Chondrocyte (in vitro differentiated cells): ENCODE data around the gene ARHGEF11. TPM values are rescaled to one million over a fixed set of nuclear protein-coding genes. Genes with fewer than 3 reads are reported as not detected.

Experiments used
- DNase-seq: peaks from one replicate; pipeline ENCODE4 v3.0.0; 2021; ENCODE audit warnings: mixed read lengths, low spot score
- H3K27ac Mint-ChIP-seq: one replicate; pipeline ENCODE4 v1.8.0; 2021; ENCODE audit warnings: mild to moderate bottlenecking, moderate library complexity, mixed read lengths; ENCODE audit not compliant: unreplicated experiment
- H3K27me3 Mint-ChIP-seq: 2 replicates; pipeline ENCODE4 v1.8.0; 2021; ENCODE audit warnings: low read depth, mixed read lengths
- H3K36me3 Mint-ChIP-seq: 2 replicates; pipeline ENCODE4 v1.8.0; 2021; ENCODE audit warnings: low read depth, mixed read lengths
- H3K4me1 Mint-ChIP-seq: 2 replicates; pipeline ENCODE4 v1.8.0; 2021; ENCODE audit warnings: low read depth, mild to moderate bottlenecking, mixed read lengths
- H3K4me3 Mint-ChIP-seq: one replicate; pipeline ENCODE4 v1.8.0; 2021; ENCODE audit warnings: mild to moderate bottlenecking, moderate library complexity, mixed read lengths; ENCODE audit not compliant: unreplicated experiment
- H3K9me3 Mint-ChIP-seq: 2 replicates; pipeline ENCODE4 v1.8.0; 2021; ENCODE audit warnings: low read depth, mixed read lengths
- total RNA-seq: library from RNA; stranded (reverse); gene quantifications from 3 replicates; pipeline ENCODE4 v1.2.1, GENCODE V29; 2021
- TF ChIP-seq, protein P1 (sequence below): fragments of 200-600 bp; sonication (generic); IDR thresholded peaks from 2 replicates; pipeline ENCODE4 v1.5.0; 2021; ENCODE audit warnings: antibody characterized with exemption, mild to moderate bottlenecking, moderate library complexity

ARHGEF11 gene
- total RNA-seq, 1 donor from 2014 or later: 34.8 TPM

DNA sequence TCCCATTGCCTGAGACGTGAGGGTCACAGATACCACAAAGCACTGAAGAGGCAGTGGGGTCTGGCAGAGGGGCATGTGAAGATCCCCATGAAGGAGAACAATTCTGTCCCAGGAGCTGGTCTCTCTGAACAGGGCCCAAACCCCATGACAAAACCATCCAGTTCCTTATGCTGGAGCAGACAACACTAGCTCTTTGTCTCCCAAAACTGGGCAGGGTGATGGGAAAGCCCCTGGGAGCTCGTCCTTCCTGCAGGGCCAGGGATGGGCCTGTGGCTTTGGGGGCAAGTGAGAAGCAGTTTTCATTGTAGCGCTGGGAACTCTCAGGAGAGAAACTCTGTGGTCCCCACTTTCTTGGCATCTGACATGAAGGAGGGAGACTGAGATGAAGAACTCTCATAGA lies 45.2 kb upstream of the ARHGEF11 start:
- H3K4me3 Mint-ChIP-seq: no peak overlapping the region
- no peak for DNase-seq
- H3K36me3 Mint-ChIP-seq: no peaks in the 10 kb centered on the region
- H3K4me1 Mint-ChIP-seq: peaks cover 10% of the 10 kb centered on the region
- no peaks in the 10 kb centered on the region for H3K9me3 Mint-ChIP-seq
- H3K27me3 Mint-ChIP-seq: no peaks in the 10 kb centered on the region
- TF ChIP-seq, protein P1, sequence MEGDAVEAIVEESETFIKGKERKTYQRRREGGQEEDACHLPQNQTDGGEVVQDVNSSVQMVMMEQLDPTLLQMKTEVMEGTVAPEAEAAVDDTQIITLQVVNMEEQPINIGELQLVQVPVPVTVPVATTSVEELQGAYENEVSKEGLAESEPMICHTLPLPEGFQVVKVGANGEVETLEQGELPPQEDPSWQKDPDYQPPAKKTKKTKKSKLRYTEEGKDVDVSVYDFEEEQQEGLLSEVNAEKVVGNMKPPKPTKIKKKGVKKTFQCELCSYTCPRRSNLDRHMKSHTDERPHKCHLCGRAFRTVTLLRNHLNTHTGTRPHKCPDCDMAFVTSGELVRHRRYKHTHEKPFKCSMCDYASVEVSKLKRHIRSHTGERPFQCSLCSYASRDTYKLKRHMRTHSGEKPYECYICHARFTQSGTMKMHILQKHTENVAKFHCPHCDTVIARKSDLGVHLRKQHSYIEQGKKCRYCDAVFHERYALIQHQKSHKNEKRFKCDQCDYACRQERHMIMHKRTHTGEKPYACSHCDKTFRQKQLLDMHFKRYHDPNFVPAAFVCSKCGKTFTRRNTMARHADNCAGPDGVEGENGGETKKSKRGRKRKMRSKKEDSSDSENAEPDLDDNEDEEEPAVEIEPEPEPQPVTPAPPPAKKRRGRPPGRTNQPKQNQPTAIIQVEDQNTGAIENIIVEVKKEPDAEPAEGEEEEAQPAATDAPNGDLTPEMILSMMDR: no peak
- H3K27ac Mint-ChIP-seq: no peak overlapping the region

DNA sequence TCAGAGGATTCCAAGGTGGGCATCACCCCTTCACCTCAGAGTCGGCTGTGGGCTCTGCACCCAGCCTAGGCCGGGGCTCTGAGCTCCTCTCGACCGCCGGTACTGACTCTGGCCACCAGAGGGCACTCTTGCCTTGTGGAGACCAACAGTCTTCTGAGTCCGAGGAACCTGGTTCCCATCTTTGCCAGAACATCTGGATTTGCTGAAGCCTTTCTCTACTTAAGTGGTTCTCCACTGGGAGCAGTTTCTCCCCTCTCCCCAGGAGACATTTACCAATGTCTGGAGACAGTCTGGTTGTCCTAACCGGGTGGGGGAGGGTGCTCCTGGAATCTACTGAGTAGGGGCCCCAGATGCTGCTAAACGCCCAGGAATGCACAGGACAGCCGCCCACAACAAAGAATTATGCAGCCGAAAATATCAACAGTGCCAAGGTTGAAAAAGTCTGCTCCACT lies 44.7 kb upstream of the ARHGEF11 start:
- TF ChIP-seq, protein P1: peak; percentile 98
- no peaks in the 10 kb centered on the region for H3K9me3 Mint-ChIP-seq
- no peak overlapping the region for H3K27ac Mint-ChIP-seq
- no peaks in the 10 kb centered on the region for H3K27me3 Mint-ChIP-seq
- peaks cover 10% of the 10 kb centered on the region for H3K4me1 Mint-ChIP-seq
- no peaks in the 10 kb centered on the region for H3K36me3 Mint-ChIP-seq
- H3K4me3 Mint-ChIP-seq: no peak overlapping the region
- peak; percentile 94 for DNase-seq

DNA sequence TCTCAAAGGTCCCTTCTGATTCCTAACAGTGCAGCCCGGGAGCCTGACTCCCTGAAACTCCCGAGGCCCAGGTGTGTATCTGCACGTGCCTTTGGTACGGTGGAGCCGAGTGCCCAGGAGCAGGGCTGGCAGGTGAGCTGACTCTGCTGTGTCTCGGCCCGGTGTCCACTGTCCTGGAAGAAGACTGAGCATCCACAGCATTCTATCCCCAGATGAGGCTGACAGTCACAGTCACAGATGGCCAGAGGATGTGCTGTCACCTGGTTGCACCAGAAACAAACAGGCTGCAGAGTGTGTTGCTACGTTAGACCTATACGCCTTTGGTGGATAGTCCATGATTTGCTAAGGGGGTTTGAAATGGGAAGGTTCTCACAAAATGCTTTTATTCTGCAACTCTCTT lies 44.2 kb upstream of the ARHGEF11 start:
- TF ChIP-seq, protein P1: no peak
- H3K9me3 Mint-ChIP-seq: no peaks in the 10 kb centered on the region
- H3K36me3 Mint-ChIP-seq: no peaks in the 10 kb centered on the region
- no peaks in the 10 kb centered on the region for H3K27me3 Mint-ChIP-seq
- H3K4me1 Mint-ChIP-seq: peaks cover 10% of the 10 kb centered on the region
- no peak overlapping the region for H3K27ac Mint-ChIP-seq
- H3K4me3 Mint-ChIP-seq: no peak overlapping the region
- DNase-seq: no peak

DNA sequence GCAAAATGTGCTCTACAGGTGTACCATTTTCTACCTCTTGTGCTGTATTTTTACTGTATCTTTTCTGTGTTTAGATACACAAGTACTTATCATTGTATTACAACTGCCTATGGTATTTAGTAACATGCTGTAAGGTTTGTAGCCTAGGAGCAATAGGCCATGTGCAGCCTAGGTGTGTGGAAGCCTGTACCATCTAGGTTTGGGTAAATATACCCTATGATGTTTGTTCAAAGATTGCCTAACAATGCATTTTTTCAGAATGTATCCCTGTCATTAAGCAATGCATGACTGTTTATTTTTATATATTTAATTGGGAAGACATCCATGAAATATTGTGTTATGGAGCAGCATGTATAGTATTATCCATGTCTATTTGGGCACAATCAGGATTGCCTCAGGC lies 43.1 kb upstream of the ARHGEF11 start:
- Mint-ChIP-seq H3K4me3 (no peak overlapping the region), H3K27ac (no peak overlapping the region)
- TF ChIP-seq, protein P1: no peak

DNA sequence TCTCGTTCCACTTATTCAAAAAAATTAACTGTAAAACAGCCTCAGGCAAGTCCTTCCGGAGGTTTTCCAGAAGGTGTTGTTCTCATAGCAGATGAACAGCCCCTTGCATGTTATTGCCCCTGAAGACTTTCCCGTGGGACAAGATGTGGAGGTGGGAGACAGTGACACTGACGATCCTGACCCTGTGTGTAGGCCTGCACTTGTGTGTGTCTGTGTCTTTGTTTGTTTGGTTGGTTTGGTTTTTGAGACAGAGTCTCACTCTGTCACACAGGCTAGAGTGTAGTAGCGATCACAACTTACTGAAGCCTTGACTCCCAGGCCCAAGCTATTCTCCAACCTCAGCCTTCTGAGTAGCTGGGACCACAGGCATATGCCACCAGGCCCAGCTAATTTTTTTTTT lies 41.5 kb upstream of the ARHGEF11 start:
- Mint-ChIP-seq H3K4me3 (no peak overlapping the region), H3K4me1 (peaks cover 10% of the 10 kb centered on the region), H3K36me3 (no peaks in the 10 kb centered on the region), H3K27ac (no peak overlapping the region), H3K9me3 (no peaks in the 10 kb centered on the region), H3K27me3 (peaks cover 9% of the 10 kb centered on the region)
- TF ChIP-seq, protein P1: no peak
- DNase-seq: no peak

More for the DNA sequence above, 43.1 kb upstream of the ARHGEF11 start:
- DNase-seq: no peak
- H3K9me3 Mint-ChIP-seq: no peaks in the 10 kb centered on the region
- H3K36me3 Mint-ChIP-seq: no peaks in the 10 kb centered on the region
- H3K27me3 Mint-ChIP-seq: no peaks in the 10 kb centered on the region
- H3K4me1 Mint-ChIP-seq: peaks cover 10% of the 10 kb centered on the region
